IPS DF 6.9 (cell line): ENCODE results near the gene CPOX.
A peak's percentile ranks its signal among the peaks of the same experiment; 100 is the strongest.
"Not testable (repeated sequence)": the region's sequence is repeated elsewhere in the genome, so short reads cannot be mapped to it uniquely, and the experiment has no call there.

Experiments used
- DNase-seq: peaks from one replicate; pipeline ENCODE4 v3.0.0-alpha.2; 2013; ENCODE audit warnings: low read depth, low spot score
- H3K27ac ChIP-seq: one replicate; pipeline ENCODE4 v1.5.1; 2013; ENCODE audit warnings: low read length, control low read depth
- H3K27me3 ChIP-seq: 2 replicates; pipeline ENCODE4 v1.6.1; 2013; ENCODE audit warnings: mild to moderate bottlenecking, low read length; ENCODE audit not compliant: control insufficient read depth, insufficient read depth
- H3K36me3 ChIP-seq: 2 replicates; pipeline ENCODE4 v1.6.1; 2013; ENCODE audit warnings: low read length; ENCODE audit not compliant: control insufficient read depth, insufficient read depth
- H3K4me1 ChIP-seq: 2 replicates; pipeline ENCODE4 v1.6.1; 2013; ENCODE audit warnings: low read length; ENCODE audit not compliant: control insufficient read depth, insufficient read depth
- H3K4me3 ChIP-seq: 2 replicates; pipeline ENCODE4 v1.5.1; 2013; ENCODE audit warnings: mild to moderate bottlenecking, low read length
- H3K9me3 ChIP-seq: 2 replicates; pipeline ENCODE4 v1.6.1; 2013; ENCODE audit warnings: low read length, inconsistent platforms; ENCODE audit not compliant: control insufficient read depth, insufficient read depth
- WGBS: extraction: QIAGEN DNeasy Blood & Tissue Kit; methylation state at CpG from one replicate; pipeline ENCODE4 v1.1.7; 2013; ENCODE audit warnings: mixed read lengths, missing lambda C conversion rate; ENCODE audit not compliant: insufficient read length, insufficient coverage; 5-methylcytosine and 5-hydroxymethylcytosine counted together

The CPOX gene

DNA sequence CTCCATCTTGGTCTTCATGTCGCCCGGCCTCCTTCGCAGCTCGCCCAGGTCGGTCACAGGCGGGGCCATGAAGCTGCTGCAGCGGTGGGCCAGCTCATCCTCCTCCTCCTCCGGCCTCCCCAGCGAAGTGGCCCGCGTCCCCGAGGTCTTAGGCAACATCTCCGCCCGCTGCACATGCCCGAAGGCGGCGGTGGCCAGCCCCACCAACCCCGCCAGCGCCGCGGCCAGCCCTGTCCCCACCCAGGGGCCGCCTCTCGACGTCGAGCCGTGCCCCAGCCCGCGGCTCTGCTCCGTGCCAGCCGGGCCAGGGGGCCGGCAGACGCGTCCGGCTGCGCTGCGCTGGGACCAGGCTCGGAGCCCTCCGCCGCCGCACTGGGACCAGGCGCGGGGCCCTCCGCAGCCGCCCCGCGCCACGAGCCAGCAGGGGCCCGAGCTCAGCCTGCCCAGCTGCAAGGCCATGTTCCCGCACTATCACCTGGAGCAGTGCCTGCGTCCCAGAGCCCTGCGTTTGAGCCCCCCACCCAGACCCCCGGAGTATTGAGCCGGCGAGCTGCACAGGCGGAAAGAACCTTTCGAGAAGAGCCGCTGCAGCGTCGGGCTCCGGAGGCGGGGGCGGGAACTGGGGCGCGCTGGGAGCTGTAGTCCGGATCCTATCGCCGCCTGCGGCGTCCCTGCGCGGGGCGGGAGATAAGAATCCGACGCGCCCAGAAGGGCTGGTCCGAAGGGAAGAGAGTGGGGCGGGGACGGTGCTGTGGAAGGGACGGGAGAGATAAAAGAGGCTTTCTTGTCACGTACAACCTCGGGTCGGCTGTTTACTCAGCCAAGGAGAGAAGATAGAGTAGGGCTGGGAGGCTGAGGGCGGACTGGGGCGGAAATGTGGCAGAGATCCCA is at the start of gene CPOX:
Gene CPOX, minus strand, starts transcription at position 566 of the 891 bp plus-strand sequence. Its CDS starts 107 bp downstream, at position 459.
- Histone ChIP-seq H3K27ac (no peak within 1 kb of the TSS), H3K4me1 (peaks cover 2% of the 10 kb centered on the region; the same call in 1 of the 2 replicates), H3K36me3 (peaks cover 6% of the 10 kb centered on the region; the same call in 1 of the 2 replicates), H3K4me3 (peak within 1 kb of the TSS; percentile 96), H3K27me3 (no peaks in the 10 kb centered on the region), H3K9me3 (no peaks in the 10 kb centered on the region)
- WGBS = no CpG with 5 or more reads among the region's 84 CpGs
- peak; percentile 55 for DNase-seq

- not testable (repeated sequence) for DNase-seq, H3K9me3 ChIP-seq, H3K4me1 ChIP-seq, H3K36me3 ChIP-seq, H3K27ac ChIP-seq, H3K27me3 ChIP-seq, H3K4me3 ChIP-seq
- no CpG with 5 or more reads among the region's 9 CpGs for WGBS
Measured at GRCh38 chr3:98642769-98643168, 49.4 kb upstream of the CPOX start.

DNA sequence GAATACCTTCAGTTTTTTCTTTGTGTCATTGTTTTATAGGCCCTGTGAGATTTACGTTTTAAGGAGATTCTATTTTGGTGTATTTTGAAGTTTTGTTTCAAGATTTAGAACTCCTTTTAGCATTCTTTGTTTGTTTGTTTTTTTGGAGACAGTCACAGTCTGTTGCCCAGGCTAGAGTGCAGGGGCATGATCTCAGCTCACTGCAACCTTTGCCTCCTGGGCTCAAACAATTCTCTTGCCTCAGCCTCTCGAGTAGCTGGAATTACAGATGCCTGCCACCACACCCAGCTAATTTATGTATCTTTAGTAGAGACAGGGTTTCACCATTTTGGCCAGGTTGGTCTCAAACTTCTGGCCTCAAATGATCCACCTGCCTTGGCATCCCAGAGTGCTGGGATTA is 48.3 kb upstream of the CPOX start:
- not testable (repeated sequence) for H3K27me3 ChIP-seq, DNase-seq, H3K4me1 ChIP-seq, H3K9me3 ChIP-seq, H3K27ac ChIP-seq, H3K36me3 ChIP-seq, H3K4me3 ChIP-seq
- whole genome bisulfite sequencing = no CpG with 5 or more reads among the region's 2 CpGs

DNA sequence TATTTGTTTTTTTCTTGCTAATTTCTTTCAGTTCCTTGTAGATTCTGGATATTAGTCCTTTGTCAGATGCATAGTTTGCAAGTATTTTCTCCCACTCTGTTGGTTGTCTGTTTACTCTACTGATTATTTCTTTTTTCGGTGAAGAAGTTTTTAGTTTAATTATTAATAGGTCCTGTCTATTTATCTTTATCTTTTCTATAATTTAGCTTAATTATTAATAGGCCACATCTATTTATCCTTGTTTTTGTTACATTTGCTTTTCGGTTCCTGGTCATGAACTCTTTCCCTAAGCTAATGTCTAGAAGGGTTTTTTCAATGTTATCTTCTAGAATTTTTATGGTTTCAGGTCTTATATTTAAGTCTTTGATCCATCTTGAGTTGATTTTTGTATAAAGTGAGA is 45.1 kb upstream of the CPOX start:
- no CpG with 5 or more reads among the region's 2 CpGs for WGBS
- not testable (repeated sequence) for DNase-seq, H3K9me3 ChIP-seq, H3K36me3 ChIP-seq, H3K27me3 ChIP-seq, H3K4me3 ChIP-seq, H3K27ac ChIP-seq, H3K4me1 ChIP-seq

- H3K4me3 ChIP-seq = no peak overlapping the region
- no peaks in the 10 kb centered on the region for H3K27me3 ChIP-seq
- H3K27ac ChIP-seq = no peak overlapping the region
- H3K4me1 ChIP-seq = no peaks in the 10 kb centered on the region
- DNase-seq = no peak
- no peaks in the 10 kb centered on the region for H3K36me3 ChIP-seq
- WGBS = no CpG with 5 or more reads among the region's 3 CpGs
- no peaks in the 10 kb centered on the region for H3K9me3 ChIP-seq
Measured at GRCh38 chr3:98630416-98630815, 37.0 kb upstream of the CPOX start.

DNA sequence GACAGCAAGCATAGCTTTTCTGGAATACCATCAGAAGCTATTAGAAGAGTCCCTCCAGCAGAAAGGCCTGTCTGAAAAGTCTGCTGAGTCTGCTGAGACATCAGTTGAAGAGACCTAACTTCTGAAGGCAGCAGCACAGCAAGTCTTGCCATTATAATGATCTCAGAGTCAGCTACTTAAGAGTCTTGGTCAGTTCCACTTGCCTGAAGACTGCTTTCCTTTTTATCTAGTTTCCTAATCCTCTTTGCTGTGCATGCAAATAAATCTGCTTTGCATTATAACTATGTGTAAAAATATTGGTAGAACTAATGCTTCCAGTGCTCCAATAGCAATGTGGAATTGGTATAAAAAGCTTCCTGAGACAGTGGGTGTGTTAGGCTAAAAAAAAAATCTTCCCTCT is 34.9 kb upstream of the CPOX start:
- no peak for DNase-seq
- no peak overlapping the region for H3K27ac ChIP-seq
- no peaks in the 10 kb centered on the region for H3K36me3 ChIP-seq
- no peaks in the 10 kb centered on the region; the same call in 1 of the 2 replicates for H3K4me1 ChIP-seq
- no peak overlapping the region for H3K4me3 ChIP-seq
- no peaks in the 10 kb centered on the region for H3K9me3 ChIP-seq
- H3K27me3 ChIP-seq = no peaks in the 10 kb centered on the region

- WGBS = no CpG with 5 or more reads among the region's 4 CpGs
- Histone ChIP-seq H3K36me3 (no peaks in the 10 kb centered on the region), H3K27ac (no peak overlapping the region), H3K4me3 (no peak overlapping the region), H3K4me1 (no peaks in the 10 kb centered on the region; the same call in 1 of the 2 replicates), H3K9me3 (no peaks in the 10 kb centered on the region), H3K27me3 (no peaks in the 10 kb centered on the region)
- no peak for DNase-seq
Measured at GRCh38 chr3:98626151-98626550, 32.7 kb upstream of the CPOX start.

DNA sequence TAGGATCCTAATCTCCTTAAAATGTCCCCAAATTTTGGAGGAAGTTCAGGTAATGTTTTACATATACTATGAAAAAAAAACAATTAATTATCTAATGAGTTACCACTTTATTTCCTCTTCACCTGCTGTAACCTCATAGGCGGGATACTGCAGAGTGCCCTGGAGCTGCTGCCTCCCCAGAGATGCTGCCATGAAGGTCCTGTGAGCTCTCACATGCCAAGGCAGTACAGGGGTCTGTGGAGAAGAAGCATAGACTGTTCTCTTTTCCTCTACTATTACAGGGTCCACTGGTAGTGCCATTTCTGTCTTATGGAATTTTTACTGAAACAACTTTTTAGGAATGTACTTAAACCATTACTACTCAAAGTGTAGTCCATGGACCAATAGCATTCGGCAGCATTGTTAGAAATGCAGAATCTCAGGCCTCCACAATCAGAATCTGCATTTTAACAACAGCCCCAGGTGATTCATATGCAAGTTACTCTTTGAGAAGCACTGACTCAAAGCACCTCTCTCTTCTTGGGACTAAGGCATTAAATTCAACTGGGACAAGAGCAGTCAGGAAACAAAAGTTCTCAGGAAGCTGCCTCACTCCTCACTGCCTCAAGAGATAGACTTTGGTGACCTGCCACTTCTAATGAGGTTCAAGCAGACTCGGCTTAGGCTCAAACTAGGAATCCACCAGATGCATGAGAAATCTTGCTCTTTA is 30.3 kb upstream of the CPOX start:
- H3K36me3 ChIP-seq = no peaks in the 10 kb centered on the region
- no peaks in the 10 kb centered on the region; the same call in 1 of the 2 replicates for H3K4me1 ChIP-seq
- WGBS = no CpG with 5 or more reads among the region's 3 CpGs
- H3K9me3 ChIP-seq = no peaks in the 10 kb centered on the region
- H3K27me3 ChIP-seq = no peaks in the 10 kb centered on the region
- H3K27ac ChIP-seq = no peak overlapping the region
- no peak overlapping the region for H3K4me3 ChIP-seq
- DNase-seq = peak; percentile 20

GRCh38 chr3:98617841-98618240 is 24.4 kb upstream of the CPOX start:
- Histone ChIP-seq H3K4me3 (no peak overlapping the region), H3K4me1 (no peaks in the 10 kb centered on the region), H3K9me3 (no peaks in the 10 kb centered on the region), H3K36me3 (no peaks in the 10 kb centered on the region), H3K27ac (no peak overlapping the region), H3K27me3 (no peaks in the 10 kb centered on the region)
- no CpG with 5 or more reads among the region's 2 CpGs for WGBS
- DNase-seq = no peak

DNA sequence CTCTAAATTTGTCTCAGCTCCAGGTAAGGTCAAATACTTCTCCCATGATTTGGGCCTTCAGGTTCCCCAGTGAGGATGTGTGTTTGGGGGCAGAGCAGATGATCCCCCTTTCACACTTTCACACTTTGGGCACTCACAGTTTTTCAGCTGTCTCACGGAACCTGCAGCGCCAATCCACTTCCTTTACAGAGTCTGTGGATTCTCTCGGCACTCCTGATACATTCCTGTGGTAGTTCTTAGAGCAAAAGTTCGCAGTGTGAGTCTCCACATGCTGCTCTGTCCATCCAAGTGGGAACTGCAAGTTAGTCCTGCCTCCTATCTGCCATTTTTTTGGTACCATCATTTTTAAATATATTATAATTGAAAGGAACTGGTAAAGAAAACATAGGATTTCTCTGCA is 20.2 kb upstream of the CPOX start:
- no peaks in the 10 kb centered on the region for H3K4me1 ChIP-seq
- H3K9me3 ChIP-seq = no peaks in the 10 kb centered on the region
- H3K36me3 ChIP-seq = no peaks in the 10 kb centered on the region
- no peak for DNase-seq
- no peaks in the 10 kb centered on the region for H3K27me3 ChIP-seq
- WGBS = no CpG with 5 or more reads among the region's 4 CpGs
- no peak overlapping the region for H3K4me3 ChIP-seq
- H3K27ac ChIP-seq = no peak overlapping the region
